H9 (cell line): ENCODE data around the gene APLN. TPM values are rescaled to one million over a fixed set of nuclear protein-coding genes. Genes with fewer than 3 reads are reported as not detected.

ENCODE experiments used
- DNase-seq: peaks from one replicate; pipeline ENCODE4 v3.0.0-alpha.2; 2017
- H2AFZ ChIP-seq: one replicate; pipeline ENCODE4 v1.6.1; 2013; ENCODE audit warnings: mild to moderate bottlenecking, low read length, control low read depth, moderate library complexity
- H2AK5ac ChIP-seq: 2 replicates; pipeline ENCODE4 v1.6.1; 2013; ENCODE audit warnings: low read length, control low read depth, mixed read lengths; ENCODE audit not compliant: insufficient read length
- H2BK120ac ChIP-seq: one replicate; pipeline ENCODE4 v1.6.1; 2013; ENCODE audit warnings: low read depth, mild to moderate bottlenecking, low read length, control low read depth, inconsistent platforms; ENCODE audit not compliant: poor library complexity, severe bottlenecking
- H2BK12ac ChIP-seq: 2 replicates; pipeline ENCODE4 v1.6.1; 2013; ENCODE audit warnings: low read length, control low read depth, mixed read lengths, low read depth; ENCODE audit not compliant: insufficient read length
- H2BK15ac ChIP-seq: 2 replicates; pipeline ENCODE4 v1.6.1; 2013; ENCODE audit warnings: low read depth, low read length, control low read depth
- H2BK20ac ChIP-seq: one replicate; pipeline ENCODE4 v1.6.1; 2013; ENCODE audit warnings: low read depth, mild to moderate bottlenecking, low read length, control low read depth, inconsistent platforms; ENCODE audit not compliant: poor library complexity, severe bottlenecking
- H2BK5ac ChIP-seq: 2 replicates; pipeline ENCODE4 v1.6.1; 2013; ENCODE audit warnings: low read length, control low read depth, mixed read lengths; ENCODE audit not compliant: insufficient read length
- H3K14ac ChIP-seq: 2 replicates; pipeline ENCODE4 v1.6.1; 2013; ENCODE audit warnings: low read length, control low read depth; ENCODE audit not compliant: insufficient read depth
- H3K18ac ChIP-seq: 2 replicates; pipeline ENCODE4 v1.6.1; 2013; ENCODE audit warnings: low read depth, mild to moderate bottlenecking, mixed read lengths, low read length, control low read depth; ENCODE audit not compliant: insufficient read length
- H3K23ac ChIP-seq: 2 replicates; pipeline ENCODE4 v1.6.1; 2013; ENCODE audit warnings: low read length, control low read depth, mixed read lengths, low read depth; ENCODE audit not compliant: insufficient read length
- H3K23me2 ChIP-seq: 2 replicates; pipeline ENCODE4 v1.6.1; 2013; ENCODE audit warnings: low read depth, mild to moderate bottlenecking, mixed read lengths, low read length, control low read depth; ENCODE audit not compliant: insufficient read length, poor library complexity, severe bottlenecking
- H3K27ac ChIP-seq: 2 replicates; pipeline ENCODE4 v1.5.1; 2013; ENCODE audit warnings: low read length, control low read depth, mixed read lengths, low read depth; ENCODE audit not compliant: insufficient read length
- H3K27me3 ChIP-seq: 2 replicates; pipeline ENCODE4 v1.6.1; 2013; ENCODE audit warnings: low read length, control low read depth, inconsistent platforms; ENCODE audit not compliant: insufficient read depth
- H3K4ac ChIP-seq: 2 replicates; pipeline ENCODE4 v1.6.1; 2013; ENCODE audit warnings: low read depth, mild to moderate bottlenecking, control low read depth, inconsistent platforms, low read length, moderate library complexity
- H3K4me1 ChIP-seq: 2 replicates; pipeline ENCODE4 v1.6.1; 2013; ENCODE audit warnings: low read length, control low read depth, inconsistent platforms; ENCODE audit not compliant: insufficient read depth
- H3K4me2 ChIP-seq: 2 replicates; pipeline ENCODE4 v1.6.1; 2013; ENCODE audit warnings: low read length, control low read depth, mixed read lengths; ENCODE audit not compliant: insufficient read length, insufficient read depth
- H3K56ac ChIP-seq: 2 replicates; pipeline ENCODE4 v1.6.1; 2013; ENCODE audit warnings: low read depth, mild to moderate bottlenecking, mixed read lengths, low read length, control low read depth; ENCODE audit not compliant: insufficient read length
- H3K79me1 ChIP-seq: 2 replicates; pipeline ENCODE4 v1.6.1; 2013; ENCODE audit warnings: low read depth, mild to moderate bottlenecking, moderate library complexity, low read length, control low read depth, inconsistent platforms; ENCODE audit not compliant: insufficient read depth, poor library complexity, severe bottlenecking
- H3K79me2 ChIP-seq: 2 replicates; pipeline ENCODE4 v1.6.1; 2013; ENCODE audit warnings: low read length, control low read depth, inconsistent platforms; ENCODE audit not compliant: insufficient read depth
- H3K9ac ChIP-seq: 2 replicates; pipeline ENCODE4 v1.6.1; 2013; ENCODE audit warnings: low read length, control low read depth, mixed read lengths; ENCODE audit not compliant: insufficient read length; ENCODE audit errors: extremely low read depth
- H3K9me3 ChIP-seq: one replicate; pipeline ENCODE4 v1.6.1; 2013; ENCODE audit warnings: low read depth, low read length, inconsistent platforms; ENCODE audit not compliant: control insufficient read depth
- H3T11ph ChIP-seq: one replicate; pipeline ENCODE4 v1.6.1; 2013; ENCODE audit warnings: mild to moderate bottlenecking, low read length, control low read depth, inconsistent platforms
- H4K20me1 ChIP-seq: one replicate; pipeline ENCODE4 v1.6.1; 2013; ENCODE audit not compliant: control insufficient read depth, insufficient read length, insufficient read depth
- H4K5ac ChIP-seq: 2 replicates; pipeline ENCODE4 v1.6.1; 2013; ENCODE audit warnings: low read depth, mild to moderate bottlenecking, mixed read lengths, low read length, control low read depth; ENCODE audit not compliant: insufficient read length
- H4K8ac ChIP-seq: replicated peaks from 2 replicates; pipeline ENCODE4 v1.6.1; 2013; ENCODE audit warnings: low read length, control low read depth, mixed read lengths, low read depth; ENCODE audit not compliant: insufficient read length
- H4K91ac ChIP-seq: 2 replicates; pipeline ENCODE4 v1.6.1; 2013; ENCODE audit warnings: low read depth, mild to moderate bottlenecking, moderate library complexity, mixed read lengths, low read length, control low read depth; ENCODE audit not compliant: insufficient read length
- H3K27ac Mint-ChIP-seq, 3 experiments: 2 replicates in 2 of 3; 3 replicates in 1 of 3; pipeline ENCODE4 v1.8.0; 2020 to 2021; ENCODE audit warnings: mixed read lengths in 3 of 3, mild to moderate bottlenecking in 1 of 3, moderate library complexity in 1 of 3
- H3K27me3 Mint-ChIP-seq: 2 replicates; pipeline ENCODE4 v1.8.0; 2021; ENCODE audit warnings: low read depth, mild to moderate bottlenecking, moderate library complexity, mixed read lengths
- H3K36me3 Mint-ChIP-seq, 3 experiments: 2 replicates in 2 of 3; 3 replicates in 1 of 3; pipeline ENCODE4 v1.8.0; 2020 to 2021; ENCODE audit warnings: low read depth in 3 of 3, mixed read lengths in 3 of 3; ENCODE audit not compliant: insufficient read depth in 1 of 3
- H3K4me1 Mint-ChIP-seq, 2 experiments: 2 replicates each; pipeline ENCODE4 v1.8.0; 2020; ENCODE audit warnings: mixed read lengths in 2 of 2
- H3K4me3 Mint-ChIP-seq, 2 experiments: 2 replicates in 1 of 2; 3 replicates in 1 of 2; pipeline ENCODE4 v1.8.0; 2020 to 2021; ENCODE audit warnings: mild to moderate bottlenecking in 2 of 2, mixed read lengths in 2 of 2, moderate library complexity in 1 of 2
- H3K9me3 Mint-ChIP-seq, 2 experiments: 2 replicates in 1 of 2; 3 replicates in 1 of 2; pipeline ENCODE4 v1.8.0; 2020; ENCODE audit warnings: mild to moderate bottlenecking in 2 of 2, mixed read lengths in 2 of 2, moderate library complexity in 1 of 2
- WGBS: extraction: QIAGEN DNeasy Blood & Tissue Kit; methylation state at CpG from one replicate; pipeline ENCODE4 v1.1.7; 2013; ENCODE audit warnings: missing lambda C conversion rate, low lambda C conversion rate, mixed read lengths; ENCODE audit not compliant: insufficient read length; ENCODE audit errors: extremely low coverage; 5-methylcytosine and 5-hydroxymethylcytosine counted together
- total RNA-seq: library from RNA; stranded (reverse); gene quantifications from 2 replicates; pipeline ENCODE4 v1.2.1, GENCODE V29; 2021
- TF ChIP-seq, protein P1 (sequence below): fragments of 200-600 bp; sonication (generic); conservative IDR thresholded peaks from 3 replicates; pipeline ENCODE4 v1.8.0; 2021; ENCODE audit warnings: antibody characterized with exemption, mild to moderate bottlenecking

Gene APLN
- total RNA-seq, 1 experiment from 2014 or later: 0.24 TPM

DNA sequence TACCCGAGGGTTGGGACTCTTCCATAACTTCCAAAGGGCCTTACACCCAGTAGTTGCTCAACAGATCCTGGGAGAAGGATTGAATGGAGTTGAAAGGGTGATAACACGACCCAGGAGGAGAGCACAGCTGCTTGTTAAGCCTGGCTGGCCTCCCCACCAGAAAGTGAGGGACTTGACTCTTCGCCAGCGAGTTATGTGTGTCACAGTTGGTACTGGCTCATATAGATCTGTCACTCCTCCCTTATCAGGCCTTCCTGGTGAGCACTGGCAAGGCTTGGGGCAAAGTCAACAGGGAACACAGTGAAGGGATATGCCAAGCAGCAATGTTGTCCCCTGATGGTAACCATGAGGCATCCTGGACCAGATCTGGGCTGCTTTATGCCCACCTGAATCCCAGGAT, 35.8 kb downstream of the APLN start:
- Mint-ChIP-seq H3K4me1 (peaks cover 2 to 3% of the 10 kb centered on the region in 2 experiments; a peak in 1 of 4 replicates), H3K27me3 (peaks cover 6% of the 10 kb centered on the region), H3K9me3 (peaks cover 0 to 31% of the 10 kb centered on the region in 2 experiments; a peak in 2 of 5 replicates), H3K36me3 (peaks cover 0 to 2% (median 0%) of the 10 kb centered on the region in 3 experiments; a peak in 1 of 7 replicates), H3K4me3 (no peak overlapping the region), H3K27ac (no peak overlapping the region)
- Histone ChIP-seq H3K4me2 (no peak overlapping the region), H2AFZ (no peak overlapping the region), H3K18ac (no peak overlapping the region), H2BK20ac (no peak overlapping the region), H3K79me1 (no peaks in the 10 kb centered on the region), H2BK5ac (no peak overlapping the region), H4K20me1 (no peaks in the 10 kb centered on the region), H3T11ph (no peak overlapping the region), H2BK15ac (no peak overlapping the region), H3K9me3 (peaks cover 7% of the 10 kb centered on the region), H4K8ac (no peak overlapping the region), H3K9ac (no peak overlapping the region), H3K4ac (no peak overlapping the region), H3K27me3 (no peaks in the 10 kb centered on the region), H3K23ac (no peak overlapping the region), H4K91ac (no peak overlapping the region), H3K56ac (no peak overlapping the region), H2BK120ac (no peak overlapping the region), H2AK5ac (no peak overlapping the region), H3K27ac (no peak overlapping the region), H3K14ac (no peak overlapping the region), H2BK12ac (no peak overlapping the region), H3K23me2 (no peaks in the 10 kb centered on the region), H4K5ac (no peak overlapping the region), H3K4me1 (no peaks in the 10 kb centered on the region), H3K79me2 (no peaks in the 10 kb centered on the region)
- TF ChIP-seq, protein P1, sequence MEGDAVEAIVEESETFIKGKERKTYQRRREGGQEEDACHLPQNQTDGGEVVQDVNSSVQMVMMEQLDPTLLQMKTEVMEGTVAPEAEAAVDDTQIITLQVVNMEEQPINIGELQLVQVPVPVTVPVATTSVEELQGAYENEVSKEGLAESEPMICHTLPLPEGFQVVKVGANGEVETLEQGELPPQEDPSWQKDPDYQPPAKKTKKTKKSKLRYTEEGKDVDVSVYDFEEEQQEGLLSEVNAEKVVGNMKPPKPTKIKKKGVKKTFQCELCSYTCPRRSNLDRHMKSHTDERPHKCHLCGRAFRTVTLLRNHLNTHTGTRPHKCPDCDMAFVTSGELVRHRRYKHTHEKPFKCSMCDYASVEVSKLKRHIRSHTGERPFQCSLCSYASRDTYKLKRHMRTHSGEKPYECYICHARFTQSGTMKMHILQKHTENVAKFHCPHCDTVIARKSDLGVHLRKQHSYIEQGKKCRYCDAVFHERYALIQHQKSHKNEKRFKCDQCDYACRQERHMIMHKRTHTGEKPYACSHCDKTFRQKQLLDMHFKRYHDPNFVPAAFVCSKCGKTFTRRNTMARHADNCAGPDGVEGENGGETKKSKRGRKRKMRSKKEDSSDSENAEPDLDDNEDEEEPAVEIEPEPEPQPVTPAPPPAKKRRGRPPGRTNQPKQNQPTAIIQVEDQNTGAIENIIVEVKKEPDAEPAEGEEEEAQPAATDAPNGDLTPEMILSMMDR: no peak
- WGBS: no CpG with 5 or more reads among the region's 4 CpGs
- DNase-seq: no peak
